ENCODE measurements around the gene C1QL4. TPM values are rescaled to one million over a fixed set of nuclear protein-coding genes. Genes with fewer than 3 reads are reported as not detected.

The C1QL4 gene
- total and polyA plus RNA-seq, 11 donors = not detected

DNA sequence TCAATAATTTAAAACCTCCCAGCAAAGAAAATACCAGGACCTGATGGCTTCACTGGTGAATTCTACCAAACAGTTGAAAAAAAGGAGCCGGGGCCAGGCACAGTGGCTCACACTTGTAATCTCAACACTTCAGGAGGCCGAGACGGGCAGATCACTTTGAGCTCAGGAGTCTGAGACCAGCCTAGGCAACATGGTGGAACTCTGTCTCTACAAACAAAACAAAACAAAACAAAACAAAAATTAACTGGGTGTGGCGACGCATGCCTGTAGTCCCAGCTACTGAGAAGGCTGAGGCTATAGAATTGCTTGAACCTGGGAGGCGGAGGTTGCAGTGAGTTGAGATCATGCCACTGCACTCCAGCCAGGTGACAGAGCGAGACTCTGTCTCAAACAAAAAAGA, 27.6 kb downstream of the C1QL4 start:
- Histone ChIP-seq H3K27me3 (peaks cover 0 to 39% (median 4%) of the 10 kb centered on the region in 9 donors), H3K9me3 (no peaks in the 10 kb centered on the region), H3K4me3 (no peak overlapping the region), H3K36me3 (no peaks in the 10 kb centered on the region), H3K27ac (no peak overlapping the region), H3K4me1 (no peaks in the 10 kb centered on the region)
- intact Hi-C loops (cut with DNase I) = no loop called here
- no peak for ATAC-seq
- no peak for TF ChIP-seq POLR2A (IDR thresholded peaks at IDR 0.05)
- TF ChIP-seq, protein P1, sequence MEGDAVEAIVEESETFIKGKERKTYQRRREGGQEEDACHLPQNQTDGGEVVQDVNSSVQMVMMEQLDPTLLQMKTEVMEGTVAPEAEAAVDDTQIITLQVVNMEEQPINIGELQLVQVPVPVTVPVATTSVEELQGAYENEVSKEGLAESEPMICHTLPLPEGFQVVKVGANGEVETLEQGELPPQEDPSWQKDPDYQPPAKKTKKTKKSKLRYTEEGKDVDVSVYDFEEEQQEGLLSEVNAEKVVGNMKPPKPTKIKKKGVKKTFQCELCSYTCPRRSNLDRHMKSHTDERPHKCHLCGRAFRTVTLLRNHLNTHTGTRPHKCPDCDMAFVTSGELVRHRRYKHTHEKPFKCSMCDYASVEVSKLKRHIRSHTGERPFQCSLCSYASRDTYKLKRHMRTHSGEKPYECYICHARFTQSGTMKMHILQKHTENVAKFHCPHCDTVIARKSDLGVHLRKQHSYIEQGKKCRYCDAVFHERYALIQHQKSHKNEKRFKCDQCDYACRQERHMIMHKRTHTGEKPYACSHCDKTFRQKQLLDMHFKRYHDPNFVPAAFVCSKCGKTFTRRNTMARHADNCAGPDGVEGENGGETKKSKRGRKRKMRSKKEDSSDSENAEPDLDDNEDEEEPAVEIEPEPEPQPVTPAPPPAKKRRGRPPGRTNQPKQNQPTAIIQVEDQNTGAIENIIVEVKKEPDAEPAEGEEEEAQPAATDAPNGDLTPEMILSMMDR (IDR thresholded peaks at IDR 0.05) = no peak
- WGBS, 4 donors = 85 to 91% (median 89%) methylated on average over 7 of the region's 7 CpGs
- DNase-seq = no peak

DNA sequence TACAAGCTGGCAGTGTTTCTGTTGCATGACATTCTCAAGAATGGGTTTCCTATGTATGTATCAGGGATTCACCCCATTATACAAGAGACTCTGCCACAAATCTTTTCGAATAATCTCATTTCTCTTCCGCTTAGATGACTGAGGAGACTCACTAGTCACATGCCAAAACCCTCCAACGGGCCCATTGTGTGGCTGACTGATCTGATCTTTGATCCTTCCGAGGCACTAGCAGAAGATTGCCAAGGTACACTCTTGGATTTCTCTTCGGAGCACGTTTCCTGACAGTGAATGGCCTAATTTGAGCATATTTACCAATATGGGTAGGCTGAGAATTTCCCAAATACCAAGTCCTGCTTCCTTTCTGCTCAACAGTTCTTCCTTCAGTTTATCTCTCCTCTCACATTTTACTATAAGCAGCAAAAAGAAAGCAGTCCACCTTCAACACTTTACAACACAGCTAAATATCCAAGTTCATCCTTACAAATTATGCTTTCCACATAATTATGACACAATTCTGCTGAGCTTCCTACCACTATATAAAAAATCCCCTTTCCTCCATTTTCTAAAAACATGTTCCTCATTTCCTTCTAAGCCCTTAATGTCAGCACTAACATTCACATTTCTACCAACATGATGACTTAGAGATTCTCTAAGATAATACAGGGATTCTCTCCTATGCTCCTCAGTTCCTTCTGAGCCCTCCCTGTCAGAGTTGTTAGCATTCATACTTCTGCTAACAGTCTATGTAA, 31.1 kb downstream of the C1QL4 start:
- no peaks in the 10 kb centered on the region for H3K36me3 ChIP-seq
- ATAC-seq = no peak
- TF ChIP-seq, protein P1 (IDR thresholded peaks at IDR 0.05) = no peak
- no peak for TF ChIP-seq POLR2A (IDR thresholded peaks at IDR 0.05)
- H3K4me3 ChIP-seq = no peak overlapping the region
- peaks cover 0 to 64% (median 10%) of the 10 kb centered on the region in 9 donors for H3K27me3 ChIP-seq
- intact Hi-C loops (cut with DNase I) = no loop called here
- H3K9me3 ChIP-seq = no peaks in the 10 kb centered on the region
- no peak for DNase-seq
- no peak overlapping the region for H3K27ac ChIP-seq
- 71 to 84% (median 77%) methylated on average over 6 of the region's 6 CpGs for WGBS, 4 donors
- no peaks in the 10 kb centered on the region for H3K4me1 ChIP-seq

DNA sequence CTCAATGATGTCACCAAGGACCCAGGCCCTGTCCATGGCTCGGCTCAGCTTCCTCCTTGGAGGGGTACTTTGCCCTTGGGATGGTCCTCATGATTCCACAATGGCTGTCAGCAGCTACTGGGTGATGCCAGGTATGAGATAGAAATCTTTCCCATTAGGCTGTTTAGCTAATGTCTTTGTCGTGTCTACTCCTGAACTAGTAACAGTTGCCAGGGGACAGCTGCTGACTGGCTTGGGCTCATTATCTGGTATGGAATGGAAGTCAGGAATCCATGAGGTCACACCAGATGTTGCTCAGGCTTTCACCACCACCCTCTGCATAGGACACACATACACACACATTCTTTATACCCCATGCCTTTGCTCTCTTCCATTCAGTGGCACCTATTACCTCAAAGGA, 32.8 kb downstream of the C1QL4 start:
- TF ChIP-seq POLR2A (IDR thresholded peaks at IDR 0.05) = no peak
- TF ChIP-seq, protein P1 (IDR thresholded peaks at IDR 0.05) = no peak
- ATAC-seq (no peak), DNase-seq (no peak)
- no peaks in the 10 kb centered on the region for H3K36me3 ChIP-seq
- intact Hi-C loops (cut with DNase I) = no loop called here
- H3K4me1 ChIP-seq = no peaks in the 10 kb centered on the region
- H3K4me3 ChIP-seq = no peak overlapping the region
- no peaks in the 10 kb centered on the region for H3K9me3 ChIP-seq
- WGBS, 4 donors = 57 to 77% (median 63%) methylated on average over 2 of the region's 2 CpGs
- H3K27ac ChIP-seq = no peak overlapping the region
- H3K27me3 ChIP-seq = peaks cover 0 to 77% (median 20%) of the 10 kb centered on the region in 9 donors

DNA sequence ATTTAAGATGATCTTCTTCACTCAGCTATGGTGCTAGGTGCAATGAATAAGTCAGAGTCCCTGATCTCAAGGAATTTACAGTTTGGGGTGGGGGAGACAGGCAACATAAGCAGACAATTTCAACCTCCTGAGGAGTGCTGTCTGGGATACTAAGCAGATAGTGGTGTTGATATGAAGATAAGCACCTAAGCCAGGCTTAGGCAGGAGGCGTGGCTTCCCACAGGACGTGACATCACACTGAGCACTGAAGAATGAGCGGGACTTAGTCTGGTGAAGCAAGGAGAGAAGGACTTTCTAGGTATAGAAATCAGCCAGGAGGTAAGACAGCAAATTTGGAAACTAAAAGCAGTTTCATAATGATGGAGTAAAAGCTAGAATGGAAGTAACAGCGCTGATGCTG, 35.2 kb downstream of the C1QL4 start:
- ATAC-seq (no peak), DNase-seq (no peak)
- intact Hi-C loops (cut with DNase I) = no loop called here
- TF ChIP-seq, protein P1 (IDR thresholded peaks at IDR 0.05) = no peak
- TF ChIP-seq POLR2A (IDR thresholded peaks at IDR 0.05) = no peak
- Histone ChIP-seq H3K4me1 (peaks cover 0 to 11% (median 6%) of the 10 kb centered on the region in 12 donors), H3K36me3 (no peaks in the 10 kb centered on the region), H3K4me3 (no peak overlapping the region), H3K9me3 (no peaks in the 10 kb centered on the region), H3K27ac (no peak overlapping the region), H3K27me3 (peaks cover 21 to 81% (median 33%) of the 10 kb centered on the region in 9 donors)
- WGBS, 4 donors = 65 to 73% (median 68%) methylated on average over 4 of the region's 4 CpGs

All from heart left ventricle (tissue), 16 donors.